HepG2 (cell line): ENCODE data around the gene WNT1. TPM values are rescaled to one million over a fixed set of nuclear protein-coding genes. Genes with fewer than 3 reads are reported as not detected.

Experiments used
- ATF7 ChIP-seq, 2 experiments: fragments of 450-650 bp in 1 of 2; sonication (generic) in 1 of 2; formaldehyde crosslinking in 1 of 2; IDR thresholded peaks; 2 replicates each; pipeline versions ENCODE4 v1.4.0 to v1.6.1; 2016 to 2020; ENCODE audit warnings: antibody characterized with exemption in 1 of 2, mild to moderate bottlenecking in 1 of 2, missing genetic modification reagents in 1 of 2
- CTCF ChIP-seq: sonication (generic); formaldehyde crosslinking; IDR thresholded peaks from 2 replicates; pipeline ENCODE4 v1.5.0; 2020; ENCODE audit warnings: mild to moderate bottlenecking, missing genetic modification reagents, moderate library complexity
- HDAC1 ChIP-seq: sonication (generic); formaldehyde crosslinking; IDR thresholded peaks from 2 replicates; pipeline ENCODE4 v1.5.1; 2020; ENCODE audit warnings: mild to moderate bottlenecking, missing genetic modification reagents
- MYC ChIP-seq: sonication (generic); formaldehyde crosslinking; IDR thresholded peaks from 2 replicates; pipeline ENCODE4 v1.9.0; 2021; ENCODE audit warnings: missing genetic modification reagents, borderline replicate concordance
- RNF219 ChIP-seq: sonication (generic); formaldehyde crosslinking; IDR thresholded peaks from 2 replicates; pipeline ENCODE4 v1.5.0; 2020; ENCODE audit warnings: mild to moderate bottlenecking, missing genetic modification reagents
- ZBTB44 ChIP-seq: sonication (generic); formaldehyde crosslinking; IDR thresholded peaks from 2 replicates; pipeline ENCODE4 v1.4.0; 2020; ENCODE audit warnings: missing genetic modification reagents
- ZFP91 ChIP-seq: sonication (generic); formaldehyde crosslinking; IDR thresholded peaks from 2 replicates; pipeline ENCODE4 v1.9.0; 2022; ENCODE audit warnings: missing genetic modification reagents, mild to moderate bottlenecking, borderline replicate concordance
- ZNF451 ChIP-seq: sonication (generic); formaldehyde crosslinking; IDR thresholded peaks from 2 replicates; pipeline ENCODE4 v1.5.0; 2020; ENCODE audit warnings: mild to moderate bottlenecking, missing genetic modification reagents
- ZNF576 ChIP-seq: sonication (generic); formaldehyde crosslinking; IDR thresholded peaks from 2 replicates; pipeline ENCODE4 v1.4.0; 2020; ENCODE audit warnings: mild to moderate bottlenecking, missing genetic modification reagents
- ZNF687 ChIP-seq: sonication (generic); formaldehyde crosslinking; IDR thresholded peaks from 2 replicates; pipeline ENCODE4 v1.5.1; 2020; ENCODE audit warnings: mild to moderate bottlenecking, missing genetic modification reagents, moderate library complexity
- ZNF709 ChIP-seq: sonication (generic); formaldehyde crosslinking; IDR thresholded peaks from 2 replicates; pipeline ENCODE4 v1.5.0; 2020; ENCODE audit warnings: mild to moderate bottlenecking, missing genetic modification reagents
- ZNF850 ChIP-seq: sonication (generic); formaldehyde crosslinking; conservative IDR thresholded peaks from 2 replicates; pipeline ENCODE4 v1.9.0; 2021; ENCODE audit warnings: mild to moderate bottlenecking, missing genetic modification reagents
- polyA plus RNA-seq, 8 experiments: library from polyadenylated mRNA; depleted of rRNA in 3 of 8; stranded (reverse) in 7 of 8; unstranded in 1 of 8; fragments of >200 nt; fragmentation: Illumina TruSeq in 4 of 8; extraction: Trizol in 4 of 8; gene quantifications; 2 replicates each; pipeline versions ENCODE4 v1.2.1 to v1.2.3, GENCODE V29; 2011 to 2016; ENCODE audit warnings: low read depth in 4 of 8, missing spikeins in 1 of 8, mixed read lengths in 1 of 8; ENCODE audit not compliant: insufficient read depth in 1 of 8
- total RNA-seq, 5 experiments: library from RNA; depleted of rRNA; stranded (reverse); fragments of >200 nt; fragmentation: Illumina TruSeq; extraction: Trizol; gene quantifications; 2 replicates each; pipeline ENCODE4 v1.2.3, GENCODE V29; 2016; ENCODE audit warnings: low read depth in 1 of 5

WNT1 gene
- total and polyA plus RNA-seq, 2 of the 13 experiments (the other 11 are each of a cell fraction or from before 2014, with no cell fraction given), result not detected

- TF ChIP-seq MYC (CRISPR knock-in tag), result 0 out of 2 replicates have a peak, but pooled peaks have one; percentile 14
- no peak for TF ChIP-seq ZBTB44
- TF ChIP-seq HDAC1 (CRISPR knock-in tag), result peak; percentile 66; the same call in 1 of the 2 replicates
- no peak for TF ChIP-seq ATF7 (IDR thresholded peaks at IDR 0.05)
- no peak for TF ChIP-seq ATF7 (CRISPR knock-in tag; IDR thresholded peaks at IDR 0.05)
- TF ChIP-seq RNF219 (CRISPR knock-in tag), result no peak
- TF ChIP-seq ZNF451 (CRISPR knock-in tag), result peak; percentile 63; the same call in 1 of the 2 replicates
- TF ChIP-seq ZFP91 (CRISPR knock-in tag), result peak; percentile 27; the same call in 1 of the 2 replicates
- TF ChIP-seq ZNF709, result 0 out of 2 replicates have a peak, but pooled peaks have one; percentile 37
- peak; percentile 58 for TF ChIP-seq CTCF (CRISPR knock-in tag)
- peak; percentile 83 for TF ChIP-seq ZNF687 (CRISPR knock-in tag)
- 0 out of 2 replicates have a peak, but pooled peaks have one; percentile 45 for TF ChIP-seq ZNF850
- TF ChIP-seq ZNF576 (CRISPR knock-in tag), result 0 out of 2 replicates have a peak, but pooled peaks have one; percentile 38
Observed at GRCh38 chr12:48969833-48970701, 8.1 kb upstream of the WNT1 start (continued).
